Measurements from ENCODE around the gene CASKIN1. TPM values are rescaled to one million over a fixed set of nuclear protein-coding genes. Genes with fewer than 3 reads are reported as not detected.

Gene CASKIN1
- total and polyA plus RNA-seq, 2 of the 8 experiments (the other 6 are each of a cell fraction or from before 2014, with no cell fraction given), result 1.2 to 6.4 TPM

DNA sequence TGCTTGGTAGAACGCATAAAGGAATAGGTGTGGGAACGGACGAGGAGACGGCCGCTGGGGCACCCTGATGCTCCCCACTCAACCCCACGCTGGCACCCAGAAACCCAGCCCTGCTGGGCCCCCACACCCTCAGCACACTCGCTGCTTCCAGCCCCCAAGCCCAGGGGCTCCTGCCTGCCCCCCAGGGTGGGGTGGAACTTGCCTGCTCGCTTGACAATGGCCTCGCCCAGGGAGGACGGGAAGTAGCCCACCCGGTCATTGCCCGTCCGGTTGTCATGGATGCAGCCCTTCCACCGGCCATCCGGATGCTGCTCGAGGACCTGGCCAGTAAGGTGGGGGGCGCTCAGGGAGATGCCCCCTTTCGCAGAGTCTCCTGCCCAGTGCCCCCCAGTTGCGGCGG lies 9.9 kb downstream of the CASKIN1 start (continued):
- TF ChIP-seq CHD7 (IDR thresholded peaks at IDR 0.05; ENCODE audit: insufficient replicate concordance, low read length), result no peak
- no peak for TF ChIP-seq CHD1 (IDR thresholded peaks at IDR 0.05; ENCODE audit: low read depth, low read length)
- TF ChIP-seq HDAC2 (IDR thresholded peaks at IDR 0.05; ENCODE audit: borderline replicate concordance in 1 of 2, low read depth in 2 of 2, low read length in 2 of 2), result no peak
- TF ChIP-seq SUZ12 (IDR thresholded peaks at IDR 0.05; ENCODE audit: low read length), result no peak
- no peak for TF ChIP-seq JUND (IDR thresholded peaks at IDR 0.05; ENCODE audit: low read length)
- TF ChIP-seq NRF1 (IDR thresholded peaks at IDR 0.05; ENCODE audit: low read depth, low read length), result no peak
- TF ChIP-seq HDAC6 (IDR thresholded peaks at IDR 0.05; ENCODE audit: low read depth, low read length), result no peak
- TF ChIP-seq GTF2F1 (IDR thresholded peaks at IDR 0.05; ENCODE audit: borderline replicate concordance, low read depth, low read length), result no peak
- TF ChIP-seq SP1 (IDR thresholded peaks at IDR 0.05; ENCODE audit: low read depth, low read length), result no peak
- no peak for TF ChIP-seq EGR1 (IDR thresholded peaks at IDR 0.05; ENCODE audit: borderline replicate concordance, low read depth, low read length)
- TF ChIP-seq EP300 (IDR thresholded peaks at IDR 0.05; ENCODE audit: borderline replicate concordance in 1 of 2, low read depth in 2 of 2, low read length in 2 of 2), result no peak
- TF ChIP-seq SIX5 (IDR thresholded peaks at IDR 0.05; ENCODE audit: low read depth, low read length), result no peak
- no peak for TF ChIP-seq CREB1 (IDR thresholded peaks at IDR 0.05)

Data from H1 (cell line).